Measurements from ENCODE around the gene VWA3A. TPM values are rescaled to one million over a fixed set of nuclear protein-coding genes. Genes with fewer than 3 reads are reported as not detected.

The VWA3A gene
- total RNA-seq (2012; rRNA removed) (not detected in 2 replicates), polyA plus RNA-seq (2012; rRNA removed) (0.01 TPM in 1 of 2 replicates, not detected in the other), Bru-seq, nascent RNA (percentile 14 among the genes with signal in this experiment), BruChase-seq, experiment 1, labeled RNA remaining after a 6-hour chase (percentile 23 among the genes with signal in this experiment), BruChase-seq, experiment 2, labeled RNA remaining after a 2-hour chase (percentile 17 among the genes with signal in this experiment)
- not detected in 2 replicates for polyA plus RNA-seq (2012; cell fraction: cytosol; rRNA removed)
- 0.10 and 0.13 TPM in 2 replicates for polyA plus RNA-seq (2012; cell fraction: nucleus; rRNA removed; ENCODE audit: low replicate concordance)
- long read RNA-seq, partial matches to known transcripts: 0 of 1 reads
- long read RNA-seq, other reads (novel, unspliced or antisense): 1 of 1 reads

- no peak within 1 kb of the TSS for H3K23ac ChIP-seq (ENCODE audit: low read depth, low read length)
- no peaks in the 10 kb centered on the region; the same call in 1 of the 2 replicates for H3K36me3 ChIP-seq (ENCODE audit: control insufficient read depth, insufficient read depth, low read length)
- no peak within 1 kb of the TSS for H3K9ac ChIP-seq (ENCODE audit: low read depth, low read length)
- ChIA-PET CTCF (interaction anchor here (1.5 to 2.1 kb wide), 2 partner anchors 14 to 96 kb away, joined by 5 to 14 read pairs; no protein-coding TSS in a partner anchor), POLR2A (ENCODE audit: unreplicated experiment) (no interaction called here)
- H2BK20ac ChIP-seq (ENCODE audit: low read depth, low read length): no peak within 1 kb of the TSS
- peaks cover 7% of the 10 kb centered on the region for H3K4me1 ChIP-seq (ENCODE audit: control insufficient read depth, insufficient read depth, low read length)
- dilution Hi-C loops (cut with HindIII; ENCODE audit: low sequenced_read_pairs, unreplicated experiment) (no loop called here), in situ Hi-C loops (cut with MboI; ENCODE audit: low sequenced_read_pairs) (loop anchor here (5.0 kb wide), 1 partner anchor 90 kb away; no protein-coding TSS in a partner anchor), intact Hi-C loops (cut with micrococcal nuclease) (no loop called here)
- H2BK120ac ChIP-seq (ENCODE audit: low read depth, low read length): no peak within 1 kb of the TSS
- H4K8ac ChIP-seq (ENCODE audit: low read depth in 2 of 2, low read length in 2 of 2): peak within 1 kb of the TSS in 1 of 2 experiments; percentile 41; a peak in 1 of 4 replicates
- no peak within 1 kb of the TSS for H2BK15ac ChIP-seq (ENCODE audit: low read depth, low read length)
- H3K9me3 ChIP-seq (ENCODE audit: control insufficient read depth, insufficient read depth, low read length): no peaks in the 10 kb centered on the region
- BruUV-seq (replicated peaks): no TSS peak
- H3K14ac ChIP-seq (replicated peaks; ENCODE audit: low read depth, low read length): 0 out of 2 replicates have a peak within 1 kb of the TSS, but pooled peaks have one; percentile 20
- TF ChIP-seq CEBPB (IDR thresholded peaks at IDR 0.05; ENCODE audit: low read depth, low read length) (no peak), ELK1 (IDR thresholded peaks at IDR 0.05; ENCODE audit: borderline replicate concordance, low read depth, low read length) (no peak), FOS (IDR thresholded peaks at IDR 0.05; ENCODE audit: low read depth, low read length) (no peak), RFX5 (IDR thresholded peaks at IDR 0.05; ENCODE audit: low read depth, low read length) (no peak), POLR2A (IDR thresholded peaks at IDR 0.05; ENCODE audit: low read depth, low read length) (no peak), NFE2L2 (IDR thresholded peaks at IDR 0.05; ENCODE audit: low read depth, low read length) (no peak), BHLHE40 (IDR thresholded peaks at IDR 0.05; ENCODE audit: low read depth, low read length) (peak; percentile 83)
- H3K56ac ChIP-seq (ENCODE audit: extremely low read depth, insufficient read depth, low read length): no peak within 1 kb of the TSS
- H3K4ac ChIP-seq (ENCODE audit: low read depth, low read length): no peak within 1 kb of the TSS
- H2AFZ ChIP-seq (replicated peaks; ENCODE audit: low read length, poor library complexity): peak within 1 kb of the TSS; percentile 46
- WGBS, 2 experiments (ENCODE audit: extremely low coverage in 2 of 2, insufficient read length in 1 of 2): 27% methylated on average over 2 of the region's 9 CpGs; no CpG with 5 or more reads in 1 of the 2 experiments
- no peak within 1 kb of the TSS for H2AK5ac ChIP-seq (ENCODE audit: low read depth, low read length)
- peak; percentile 64 for DNase-seq
- ATAC-seq (ENCODE audit: low read depth): peak; percentile 93
- H2BK5ac ChIP-seq (ENCODE audit: low read depth, low read length, poor library complexity, severe bottlenecking): no peak within 1 kb of the TSS
- no peaks in the 10 kb centered on the region; the same call in 1 of the 2 replicates for H3K9me1 ChIP-seq (ENCODE audit: insufficient read depth, low read length)
- no peak within 1 kb of the TSS for H4K91ac ChIP-seq (ENCODE audit: insufficient read depth, low read depth, low read length)
- H3K27ac ChIP-seq (ENCODE audit: insufficient read depth, low read length): no peak within 1 kb of the TSS
- H3K4me2 ChIP-seq (ENCODE audit: low read depth, low read length): peak within 1 kb of the TSS; percentile 85
- no peak within 1 kb of the TSS; the same call in 1 of the 2 replicates for H4K5ac ChIP-seq (ENCODE audit: low read depth, low read length)
- no peaks in the 10 kb centered on the region for H4K20me1 ChIP-seq (ENCODE audit: insufficient read depth, low read length)
- no peak within 1 kb of the TSS for H2AK9ac ChIP-seq (replicated peaks; ENCODE audit: low read depth, low read length, poor library complexity)
- H3K18ac ChIP-seq (ENCODE audit: low read depth, low read length): peak within 1 kb of the TSS; percentile 94
- no peak within 1 kb of the TSS for H3K4me3 ChIP-seq (ENCODE audit: insufficient read depth, low read depth, low read length)
- no peaks in the 10 kb centered on the region for H3K79me1 ChIP-seq (ENCODE audit: low read depth in 1 of 2, low read length in 2 of 2)
- H3K27me3 ChIP-seq (ENCODE audit: control insufficient read depth, insufficient read depth, low read length): peaks cover 4% of the 10 kb centered on the region; the same call in 1 of the 2 replicates
Observed at GRCh38 chr16:22092143-22092933, at the start of gene VWA3A. Gene VWA3A, plus strand, starts transcription at chr16:22092541. Its CDS starts 97 bp downstream, at chr16:22092638.

Measured in IMR-90 (cell line).